Fibroblast of lung (primary cell): ENCODE data around the gene PSMC5. TPM values are rescaled to one million over a fixed set of nuclear protein-coding genes. Genes with fewer than 3 reads are reported as not detected.
"Not testable (repeated sequence)": the region's sequence is repeated elsewhere in the genome, so short reads cannot be mapped to it uniquely, and the experiment has no call there.

Source experiments
- DNase-seq, 2 donors: peaks; one replicate each; pipeline versions ENCODE4 v3.0.0 to v3.0.0-alpha.2; 2010; ENCODE audit warnings: low read depth in 2 of 2
- H2AFZ ChIP-seq: 2 replicates; pipeline ENCODE4 v1.5.1; 2012; ENCODE audit warnings: low read length, control low read depth, inconsistent platforms
- H3K27ac ChIP-seq: 2 replicates; pipeline ENCODE4 v1.5.1; 2011; ENCODE audit warnings: low read length, control low read depth; ENCODE audit not compliant: insufficient read depth
- H3K27me3 ChIP-seq: 2 replicates; pipeline ENCODE4 v1.5.1; 2011; ENCODE audit warnings: mild to moderate bottlenecking, low read length; ENCODE audit not compliant: control insufficient read depth, insufficient read depth
- H3K36me3 ChIP-seq: 2 replicates; pipeline ENCODE4 v1.5.1; 2011; ENCODE audit warnings: low read length; ENCODE audit not compliant: control insufficient read depth, insufficient read depth
- H3K4me1 ChIP-seq: 2 replicates; pipeline ENCODE4 v1.5.1; 2011; ENCODE audit warnings: low read length; ENCODE audit not compliant: control insufficient read depth, insufficient read depth; ENCODE audit errors: extremely low read depth
- H3K4me2 ChIP-seq: 2 replicates; pipeline ENCODE4 v1.5.1; 2011; ENCODE audit warnings: low read length, control low read depth; ENCODE audit not compliant: insufficient read depth; ENCODE audit errors: extremely low read depth
- H3K4me3 ChIP-seq, 4 experiments: fragments of 200-600 bp in 1 of 4; sonication (generic) in 1 of 4; replicated peaks in 1 of 4; 2 replicates each; pipeline ENCODE4 v1.5.1; 2011 to 2016; ENCODE audit warnings: low read length in 4 of 4, low read depth in 3 of 4, mild to moderate bottlenecking in 3 of 4, control low read depth in 2 of 4, inconsistent platforms in 1 of 4, mixed read lengths in 1 of 4; ENCODE audit not compliant: insufficient read depth in 1 of 4; ENCODE audit errors: control extremely low read depth in 1 of 4
- H3K79me2 ChIP-seq: 2 replicates; pipeline ENCODE4 v1.5.1; 2012; ENCODE audit warnings: mild to moderate bottlenecking, low read length, inconsistent platforms; ENCODE audit not compliant: control insufficient read depth, insufficient read depth
- H3K9ac ChIP-seq: 2 replicates; pipeline ENCODE4 v1.5.1; 2011; ENCODE audit warnings: mild to moderate bottlenecking, low read length, control low read depth; ENCODE audit not compliant: insufficient read depth
- H3K9me3 ChIP-seq: 2 replicates; pipeline ENCODE4 v1.5.1; 2012; ENCODE audit warnings: low read depth, low read length; ENCODE audit not compliant: control insufficient read depth, insufficient read depth
- H4K20me1 ChIP-seq: 2 replicates; pipeline ENCODE4 v1.5.1; 2011; ENCODE audit warnings: low read length; ENCODE audit not compliant: control insufficient read depth, insufficient read depth; ENCODE audit errors: extremely low read depth
- EZH2 ChIP-seq: IDR thresholded peaks from 2 replicates; pipeline ENCODE4 v1.5.1; 2012; ENCODE audit warnings: low read length, control low read depth, mild to moderate bottlenecking; ENCODE audit errors: missing control alignments
- polyA plus RNA-seq, 2 donors: library from polyadenylated mRNA; depleted of rRNA in 1 of 2; stranded (reverse) in 1 of 2; unstranded in 1 of 2; fragments of >200 nt; gene quantifications; 2 replicates each; pipeline ENCODE4 v1.2.1, GENCODE V29; 2011 to 2012; ENCODE audit warnings: missing spikeins in 1 of 2
- total RNA-seq: library from RNA; depleted of rRNA; stranded (reverse); fragments of >200 nt; gene quantifications from 2 replicates; pipeline ENCODE4 v1.2.1, GENCODE V29; 2014
- TF ChIP-seq, protein P1 (sequence below), 2 donors: IDR thresholded peaks in 1 of 2; conservative IDR thresholded peaks in 1 of 2; 1 replicate in 1 of 2; 2 replicates in 1 of 2; pipeline ENCODE4 v1.5.1; 2011 to 2012; ENCODE audit warnings: low read length in 2 of 2, control low read depth in 1 of 2, inconsistent platforms in 1 of 2, low read depth in 1 of 2, mild to moderate bottlenecking in 1 of 2

The PSMC5 gene
- total and polyA plus RNA-seq, 2 donors (not counting 1 experiment from before 2014, with no cell fraction given): 66.9 to 216 TPM

DNA sequence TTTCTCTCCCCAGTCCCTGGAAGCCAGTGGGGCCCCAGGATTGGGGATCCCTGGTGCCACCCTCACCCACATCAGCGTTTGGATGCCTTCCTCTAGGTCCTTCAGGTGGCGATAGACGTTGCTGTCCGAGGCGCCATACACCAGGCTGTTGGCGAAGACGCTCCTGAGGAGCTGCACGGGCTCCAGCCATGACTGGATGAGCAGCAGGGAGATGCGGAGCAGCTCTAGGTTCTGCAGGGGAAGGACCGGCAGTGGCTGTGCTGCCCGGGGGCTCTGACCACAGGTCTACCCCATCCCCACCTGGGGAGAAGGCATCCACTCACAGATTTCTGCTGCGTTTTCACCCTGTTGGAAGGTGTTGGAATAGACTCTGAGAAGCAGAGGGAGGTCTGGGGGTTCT lies 53.5 kb downstream of the PSMC5 start:
- no peak for TF ChIP-seq EZH2
- TF ChIP-seq, protein P1, sequence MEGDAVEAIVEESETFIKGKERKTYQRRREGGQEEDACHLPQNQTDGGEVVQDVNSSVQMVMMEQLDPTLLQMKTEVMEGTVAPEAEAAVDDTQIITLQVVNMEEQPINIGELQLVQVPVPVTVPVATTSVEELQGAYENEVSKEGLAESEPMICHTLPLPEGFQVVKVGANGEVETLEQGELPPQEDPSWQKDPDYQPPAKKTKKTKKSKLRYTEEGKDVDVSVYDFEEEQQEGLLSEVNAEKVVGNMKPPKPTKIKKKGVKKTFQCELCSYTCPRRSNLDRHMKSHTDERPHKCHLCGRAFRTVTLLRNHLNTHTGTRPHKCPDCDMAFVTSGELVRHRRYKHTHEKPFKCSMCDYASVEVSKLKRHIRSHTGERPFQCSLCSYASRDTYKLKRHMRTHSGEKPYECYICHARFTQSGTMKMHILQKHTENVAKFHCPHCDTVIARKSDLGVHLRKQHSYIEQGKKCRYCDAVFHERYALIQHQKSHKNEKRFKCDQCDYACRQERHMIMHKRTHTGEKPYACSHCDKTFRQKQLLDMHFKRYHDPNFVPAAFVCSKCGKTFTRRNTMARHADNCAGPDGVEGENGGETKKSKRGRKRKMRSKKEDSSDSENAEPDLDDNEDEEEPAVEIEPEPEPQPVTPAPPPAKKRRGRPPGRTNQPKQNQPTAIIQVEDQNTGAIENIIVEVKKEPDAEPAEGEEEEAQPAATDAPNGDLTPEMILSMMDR (conservative IDR thresholded peaks at IDR 0.05 in 1 of 2, IDR thresholded peaks at IDR 0.05 in 1 of 2; ENCODE audit: low read depth in 1 of 2, low read length in 2 of 2): no peak
- no peak overlapping the region for H3K9ac ChIP-seq
- H3K4me1 ChIP-seq: no peaks in the 10 kb centered on the region

GRCh38 chr17:63881337-63881736 lies 54.1 kb downstream of the PSMC5 start:
- not testable (repeated sequence) for H3K36me3 ChIP-seq, H3K27me3 ChIP-seq, H2AFZ ChIP-seq, DNase-seq, H3K4me3 ChIP-seq, H3K79me2 ChIP-seq, H3K9ac ChIP-seq, H3K27ac ChIP-seq, H3K4me2 ChIP-seq, H4K20me1 ChIP-seq, H3K4me1 ChIP-seq, H3K9me3 ChIP-seq

More for the DNA sequence above, 53.5 kb downstream of the PSMC5 start:
- H3K9me3 ChIP-seq: no peaks in the 10 kb centered on the region
- H4K20me1 ChIP-seq: no peaks in the 10 kb centered on the region
- H3K79me2 ChIP-seq: no peaks in the 10 kb centered on the region
- no peak overlapping the region for H3K27ac ChIP-seq
- H2AFZ ChIP-seq: no peak overlapping the region
- no peaks in the 10 kb centered on the region for H3K36me3 ChIP-seq
- H3K4me2 ChIP-seq: no peak overlapping the region
- H3K4me3 ChIP-seq: no peak overlapping the region
- no peak for DNase-seq
- no peaks in the 10 kb centered on the region for H3K27me3 ChIP-seq

Other genes with a start within 250 kb of the PSMC5 start
- 18.7 and 20.3 TPM in 2 replicates for gene TACO1, start 226.5 kb upstream of the PSMC5 start, total RNA-seq
- 26.9 and 35.1 TPM in 2 replicates for gene TACO1, start 226.5 kb upstream of the PSMC5 start, polyA plus RNA-seq
- gene MAP3K3, start 205.0 kb upstream of the PSMC5 start, total RNA-seq: 21.6 and 32.0 TPM in 2 replicates
- 13.8 and 14.3 TPM in 2 replicates for gene MAP3K3, start 205.0 kb upstream of the PSMC5 start, polyA plus RNA-seq
- 3.1 and 3.3 TPM in 2 replicates for gene LIMD2, start 127.3 kb upstream of the PSMC5 start, total RNA-seq
- 2.9 TPM in 2 replicates for gene LIMD2, start 127.3 kb upstream of the PSMC5 start, polyA plus RNA-seq
- gene STRADA, start 85.6 kb upstream of the PSMC5 start, total RNA-seq: 14.6 and 22.8 TPM in 2 replicates
- gene STRADA, start 85.6 kb upstream of the PSMC5 start, polyA plus RNA-seq: 22.8 and 29.2 TPM in 2 replicates
- 64.5 and 65.6 TPM in 2 replicates for gene CCDC47, start 53.8 kb upstream of the PSMC5 start, total RNA-seq
- gene CCDC47, start 53.8 kb upstream of the PSMC5 start, polyA plus RNA-seq: 72.3 and 83.2 TPM in 2 replicates
- 53.4 and 61.8 TPM in 2 replicates for gene DDX42, start 53.3 kb upstream of the PSMC5 start, total RNA-seq
- 67.0 and 81.5 TPM in 2 replicates for gene DDX42, start 53.3 kb upstream of the PSMC5 start, polyA plus RNA-seq
- 61.8 and 86.5 TPM in 2 replicates for gene FTSJ3, start 232 bp downstream of the PSMC5 start, total RNA-seq
- 37.8 and 62.2 TPM in 2 replicates for gene FTSJ3, start 232 bp downstream of the PSMC5 start, polyA plus RNA-seq
- 87.0 and 94.5 TPM in 2 replicates for gene SMARCD2, start 15.3 kb downstream of the PSMC5 start, total RNA-seq
- 51.1 and 57.9 TPM in 2 replicates for gene SMARCD2, start 15.3 kb downstream of the PSMC5 start, polyA plus RNA-seq
- gene CSH2, start 46.2 kb downstream of the PSMC5 start, total RNA-seq: not detected in 2 replicates
- not detected in 2 replicates for gene CSH2, start 46.2 kb downstream of the PSMC5 start, polyA plus RNA-seq
- not detected in 2 replicates for gene GH2, start 54.5 kb downstream of the PSMC5 start, total RNA-seq
- gene GH2, start 54.5 kb downstream of the PSMC5 start, polyA plus RNA-seq: not detected in 2 replicates
- gene CSH1, start 69.1 kb downstream of the PSMC5 start, total RNA-seq: not detected in 2 replicates
- not detected in 2 replicates for gene CSH1, start 69.1 kb downstream of the PSMC5 start, polyA plus RNA-seq
- gene CSHL1, start 83.8 kb downstream of the PSMC5 start, total RNA-seq: not detected in 2 replicates
- not detected in 2 replicates for gene CSHL1, start 83.8 kb downstream of the PSMC5 start, polyA plus RNA-seq
- gene GH1, start 91.4 kb downstream of the PSMC5 start, total RNA-seq: not detected in 2 replicates
- not detected in 2 replicates for gene GH1, start 91.4 kb downstream of the PSMC5 start, polyA plus RNA-seq
- 0.17 and 0.26 TPM in 2 replicates for gene CD79B, start 104.9 kb downstream of the PSMC5 start, total RNA-seq
- 0.72 TPM in 1 of 2 replicates, not detected in the other for gene CD79B, start 104.9 kb downstream of the PSMC5 start, polyA plus RNA-seq
- under 0.01 and 0.83 TPM in 2 replicates for gene SCN4A, start 145.5 kb downstream of the PSMC5 start, total RNA-seq
- gene SCN4A, start 145.5 kb downstream of the PSMC5 start, polyA plus RNA-seq: not detected in 2 replicates
- gene PRR29, start 170.9 kb downstream of the PSMC5 start, total RNA-seq: 0.17 and 0.26 TPM in 2 replicates
- 0.02 and 0.19 TPM in 2 replicates for gene PRR29, start 170.9 kb downstream of the PSMC5 start, polyA plus RNA-seq
- 2.6 and 3.5 TPM in 2 replicates for gene ICAM2, start 193.2 kb downstream of the PSMC5 start, total RNA-seq
- gene ICAM2, start 193.2 kb downstream of the PSMC5 start, polyA plus RNA-seq: 0.45 and 1.1 TPM in 2 replicates